ENCODE data around the gene EPHB3.

EPHB3 gene

DNA sequence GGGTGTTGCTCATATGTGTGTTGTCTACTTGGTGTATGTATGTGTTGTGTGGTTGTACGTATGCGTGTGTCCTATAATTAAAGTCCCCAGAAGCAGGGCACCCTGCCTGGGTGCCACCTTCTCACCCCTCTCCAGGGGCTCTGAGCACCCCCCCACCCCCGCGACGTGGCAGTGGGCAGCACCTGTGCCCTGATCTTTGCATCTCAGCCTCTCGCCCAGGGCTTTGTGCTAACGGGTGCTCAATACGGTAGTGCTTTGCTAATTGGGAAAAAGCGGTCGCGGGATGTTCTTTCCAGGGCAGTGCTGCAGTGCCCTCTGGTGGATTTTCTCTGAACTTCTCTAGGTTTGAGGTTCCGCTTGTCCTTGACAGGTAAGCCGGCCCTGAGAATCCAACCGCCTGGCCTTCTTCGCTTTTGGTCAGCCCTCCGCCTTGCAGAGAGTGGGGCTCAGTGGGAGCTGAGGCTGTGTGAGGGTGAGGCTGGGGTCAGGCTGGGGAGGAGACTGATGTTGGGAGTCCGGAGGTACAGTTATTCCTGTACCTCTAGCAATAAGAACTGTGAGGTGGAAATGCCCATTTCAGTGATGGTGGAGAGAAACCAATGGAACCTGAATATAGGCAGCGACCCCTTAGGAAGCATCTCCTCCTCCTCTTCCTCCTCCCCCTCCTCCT is 17.6 kb upstream of the EPHB3 start:
- peak; percentile 84 for DNase-seq

- DNase-seq: no peak
These were observed 17.1 kb upstream of the EPHB3 start for GRCh38 chr3:184544513-184544861.

GRCh38 chr3:184545769-184546168 is 15.8 kb upstream of the EPHB3 start:
- no peak for DNase-seq

DNA sequence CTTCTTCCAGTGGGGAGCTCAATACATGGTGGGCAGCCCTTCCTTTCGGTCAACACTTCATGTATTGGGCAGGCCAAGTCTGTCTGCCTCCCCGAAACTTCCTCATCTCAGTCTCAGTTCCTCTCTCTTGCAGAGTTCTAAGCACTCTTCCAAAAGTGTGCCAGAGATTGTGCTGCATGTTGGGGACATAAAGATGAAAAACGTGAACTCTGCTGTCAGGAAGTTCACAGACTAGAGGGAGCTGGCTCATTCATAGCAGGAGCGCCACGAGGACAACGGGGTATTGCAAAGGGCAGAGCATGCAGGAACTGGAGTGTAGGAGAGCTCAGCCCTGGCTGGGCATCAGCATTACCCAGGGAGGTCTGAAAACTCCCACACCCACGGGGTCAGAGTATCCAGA is 15.3 kb upstream of the EPHB3 start:
- no peak for DNase-seq

DNA sequence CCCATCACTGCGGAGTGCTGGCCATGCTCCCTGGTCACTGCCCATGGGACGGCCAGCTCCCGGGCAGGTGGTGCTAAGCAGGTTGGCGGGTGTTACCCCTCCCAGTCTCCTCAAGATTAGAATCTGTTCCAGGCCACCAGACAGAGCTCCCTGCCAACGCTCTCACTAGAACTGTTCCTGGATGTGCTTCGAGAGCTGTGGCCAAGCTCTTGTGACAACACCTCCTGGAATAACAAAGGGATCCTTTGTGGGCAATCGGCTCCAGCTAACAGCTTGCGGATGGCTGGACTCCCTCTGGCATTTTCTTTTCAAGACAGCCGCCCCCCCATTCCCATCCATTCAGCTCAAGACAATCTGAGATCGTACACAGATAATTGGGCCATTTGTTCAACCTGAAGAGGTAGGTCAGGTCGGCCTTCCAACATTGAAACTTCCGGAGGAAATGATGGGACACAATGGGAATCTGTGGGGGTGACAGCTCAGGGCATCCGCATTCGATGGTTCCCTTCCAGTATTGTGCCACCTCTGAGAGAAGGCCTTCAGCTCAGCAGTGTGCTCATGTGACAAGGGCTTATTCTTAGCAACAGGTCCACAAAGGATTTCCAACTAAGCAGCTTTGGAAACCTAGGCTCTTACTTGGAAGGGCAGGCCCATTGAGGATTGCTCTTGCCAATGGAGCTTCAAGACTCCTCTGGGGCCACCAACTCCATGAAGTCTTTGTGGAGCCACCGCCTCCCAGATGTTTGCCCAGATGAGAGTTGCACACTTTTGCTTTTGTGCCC is 11.6 kb upstream of the EPHB3 start:
- no peak for DNase-seq

- DNase-seq: no peak
These were observed 10.5 kb upstream of the EPHB3 start for GRCh38 chr3:184551103-184551502.

GRCh38 chr3:184551614-184552256 is 9.8 kb upstream of the EPHB3 start:
- no peak for DNase-seq

DNA sequence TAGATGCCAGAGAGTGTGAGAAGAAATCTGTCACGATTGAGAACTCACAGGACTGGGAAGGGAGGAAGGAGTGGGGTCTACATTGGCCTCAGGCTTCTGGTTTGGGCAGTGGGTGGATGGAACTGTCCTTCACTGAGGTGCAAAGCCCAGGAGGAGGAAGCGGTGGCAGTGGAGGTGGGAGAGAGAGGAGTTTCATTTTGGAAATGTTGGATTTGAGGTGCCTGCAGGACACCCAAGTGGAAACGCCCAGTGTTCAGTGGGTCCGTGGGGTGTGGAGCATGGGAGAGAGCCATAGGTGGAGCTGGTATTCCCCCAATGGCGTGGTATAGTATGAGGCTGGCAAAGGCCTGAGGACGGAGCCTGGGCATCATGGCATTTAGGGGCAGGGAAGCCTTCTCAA is 9.3 kb upstream of the EPHB3 start:
- no peak for DNase-seq

GRCh38 chr3:184552863-184553262 is 8.7 kb upstream of the EPHB3 start:
- DNase-seq: no peak

- no peak for DNase-seq
These were observed 8.2 kb upstream of the EPHB3 start for GRCh38 chr3:184553385-184553784.

DNA sequence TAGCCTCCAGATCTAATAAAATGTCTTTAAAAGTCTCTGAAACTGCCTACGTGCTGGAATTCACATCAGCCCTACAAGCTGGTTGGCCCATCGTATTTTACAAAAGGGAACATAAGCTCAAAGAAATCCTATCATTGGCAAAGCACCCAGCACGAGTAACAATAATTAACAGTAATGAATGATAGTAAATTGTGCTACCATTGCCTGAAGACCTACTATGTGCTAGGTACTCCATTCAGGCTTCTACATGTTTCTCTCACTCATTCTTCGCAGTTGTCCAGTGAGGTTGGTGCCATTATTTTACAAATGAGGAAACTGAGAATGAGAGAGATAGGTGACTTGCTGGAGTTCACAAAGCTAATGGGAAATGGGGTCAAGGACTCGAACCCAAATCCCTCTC is 7.1 kb upstream of the EPHB3 start:
- no peak for DNase-seq

DNA sequence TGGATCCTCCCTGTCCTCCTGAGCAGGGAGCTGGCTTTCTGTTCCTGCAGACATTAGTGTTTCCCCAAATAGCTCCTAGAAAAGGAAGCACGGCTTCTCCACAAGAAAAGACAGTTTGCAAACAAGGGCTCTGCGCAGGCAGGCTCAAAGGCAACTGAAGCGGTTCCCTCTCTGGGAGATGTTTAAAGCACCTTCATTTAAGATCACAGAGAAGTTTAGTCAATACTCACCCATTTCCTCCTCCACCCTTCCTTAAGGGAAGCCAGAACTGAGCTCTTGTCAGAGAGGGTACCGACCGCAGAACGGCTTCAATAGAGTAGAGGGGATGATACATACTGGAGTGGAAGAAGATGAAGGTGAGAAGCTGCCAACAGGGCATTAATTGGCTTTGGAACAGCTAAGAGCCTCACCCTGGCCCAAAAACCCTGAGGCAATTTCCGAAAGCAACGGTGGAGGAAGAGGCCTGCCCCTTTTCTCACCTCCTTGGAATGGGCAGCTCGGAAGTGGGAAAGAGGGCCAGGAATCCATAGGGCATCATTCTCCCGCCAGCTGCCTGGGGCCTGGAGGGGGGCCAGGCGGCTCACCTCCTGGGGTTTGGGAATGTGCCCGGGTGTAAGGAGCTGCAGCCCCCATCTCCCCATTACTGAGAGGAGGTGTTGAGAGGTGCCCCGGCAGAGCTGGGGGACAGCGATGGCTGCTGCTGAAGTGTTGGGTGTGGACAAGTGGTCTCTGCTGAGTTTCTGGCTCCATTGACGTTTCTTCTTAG is 4.8 kb upstream of the EPHB3 start:
- peak; percentile 50 for DNase-seq

DNA sequence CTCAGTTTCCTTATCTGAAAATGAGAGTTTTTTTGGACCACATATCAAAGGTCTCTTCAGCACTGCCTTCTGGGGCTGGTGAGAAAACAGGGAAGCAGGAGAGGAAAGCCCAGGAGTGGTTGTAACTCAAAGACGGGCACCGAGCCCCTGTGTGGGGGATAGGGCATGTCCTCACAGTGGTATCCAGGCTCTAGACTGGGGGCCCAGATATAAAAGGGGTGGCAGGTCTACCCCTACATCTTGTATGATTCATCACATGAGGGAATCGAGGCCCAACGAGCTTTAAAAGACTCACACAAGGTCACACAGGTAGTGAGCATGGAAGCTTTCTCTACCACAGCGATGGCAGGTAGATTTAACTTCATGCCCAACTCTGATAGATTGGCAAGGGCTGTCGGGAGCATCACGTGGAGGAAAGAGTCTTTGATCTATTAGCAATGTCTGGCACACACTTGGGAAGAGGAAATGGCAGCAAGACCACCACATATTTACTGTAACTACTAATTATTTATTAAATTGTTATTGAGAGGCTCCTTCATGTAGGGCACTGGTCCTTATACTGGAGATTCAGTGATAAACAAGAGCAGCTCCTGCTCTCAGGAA is 4.1 kb upstream of the EPHB3 start:
- DNase-seq: no peak

GRCh38 chr3:184558726-184559125 is 2.9 kb upstream of the EPHB3 start:
- DNase-seq: no peak

DNA sequence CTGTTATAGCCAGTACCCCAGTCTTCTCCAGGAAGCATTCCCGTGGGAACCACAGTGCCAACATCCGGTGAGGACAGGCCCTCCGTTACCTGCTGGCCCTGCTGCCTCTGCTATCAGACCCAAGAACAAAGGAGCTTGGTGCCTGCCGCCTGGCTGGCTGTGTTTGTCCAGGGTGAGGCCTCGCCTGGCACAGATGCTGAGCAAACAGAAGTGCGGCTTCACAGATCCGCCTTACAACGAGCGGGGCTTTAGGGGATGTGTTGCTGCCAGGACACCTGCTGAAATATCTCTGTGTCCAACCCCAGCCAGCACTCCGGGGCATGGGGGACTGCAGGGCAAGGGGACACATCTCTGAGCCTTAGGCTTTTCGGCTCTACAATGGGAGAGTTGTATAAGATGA is 2.2 kb upstream of the EPHB3 start:
- DNase-seq: no peak

DNA sequence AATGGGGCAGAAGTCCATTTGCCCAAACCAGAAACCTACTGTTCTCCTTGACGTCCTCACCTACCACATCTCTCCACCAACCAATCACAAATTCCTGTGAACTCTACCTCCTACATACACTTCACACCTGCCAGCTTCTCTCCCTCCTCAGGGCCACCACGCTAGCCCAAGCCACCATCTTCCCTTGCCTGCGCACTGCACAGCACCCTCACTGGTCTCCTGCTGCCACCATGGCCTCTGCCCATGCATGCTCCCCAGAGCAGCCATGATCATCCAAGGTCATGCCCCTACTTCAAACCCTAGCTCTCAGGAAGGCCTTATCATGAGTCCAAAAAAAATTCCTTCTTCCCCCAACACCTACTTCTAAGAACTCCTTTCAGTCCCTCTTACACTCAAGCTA is 1.1 kb upstream of the EPHB3 start:
- DNase-seq: no peak

GRCh38 chr3:184561913-184562877 is 610 bp downstream of the EPHB3 start:
- peak; percentile 12 for DNase-seq

DNA sequence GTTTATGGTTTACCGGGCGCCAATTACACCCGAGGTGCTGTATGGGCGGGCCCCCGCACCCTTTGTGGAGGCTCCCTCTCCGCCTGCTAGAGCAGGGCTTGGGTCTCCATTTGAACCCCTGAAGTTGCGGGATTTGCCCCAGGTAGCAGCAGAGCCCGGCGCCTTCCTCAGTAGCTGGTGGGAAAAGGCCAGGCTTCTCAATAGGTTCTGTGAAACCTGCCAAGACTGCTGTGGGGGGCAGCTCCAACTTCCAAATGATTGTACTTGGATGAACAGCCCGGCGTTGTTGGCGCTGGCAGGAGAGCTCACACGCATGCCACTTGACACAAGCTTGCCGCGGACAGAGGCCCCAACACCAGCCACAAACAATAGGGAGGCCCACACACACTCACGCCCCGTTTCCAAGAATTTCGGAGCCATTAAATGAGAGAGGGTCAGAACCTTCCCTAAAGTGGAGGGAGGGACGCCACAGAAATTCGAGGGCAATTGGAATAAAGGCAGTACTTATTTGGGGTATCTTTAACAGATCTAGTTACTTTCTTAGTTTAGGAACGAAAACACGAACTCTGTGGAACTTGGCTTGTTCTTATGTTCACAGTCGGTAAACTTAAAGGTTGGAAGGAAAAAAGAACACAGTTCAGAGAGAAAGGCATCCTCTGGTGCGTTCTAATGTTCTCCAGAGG is 1.4 kb downstream of the EPHB3 start:
- DNase-seq: no peak

DNA sequence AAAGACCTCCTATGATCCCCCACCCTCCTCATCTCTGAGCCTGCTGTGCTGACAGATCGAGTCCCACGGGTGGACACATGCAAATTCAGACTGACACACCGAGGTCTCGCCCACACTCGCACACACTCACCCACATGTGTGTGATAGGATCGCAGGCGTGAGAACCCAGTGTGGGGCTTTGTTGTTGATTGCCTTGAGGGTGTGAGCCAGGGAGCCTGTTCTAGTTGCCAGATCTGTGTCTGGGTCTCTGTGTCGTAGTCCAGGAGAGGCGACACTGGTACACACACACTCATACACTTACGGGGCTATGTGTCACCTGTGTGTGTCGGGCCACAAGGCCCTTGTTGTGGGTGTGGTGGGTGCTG is 2.0 kb downstream of the EPHB3 start:
- DNase-seq: no peak

- no peak for DNase-seq
These were observed 2.5 kb downstream of the EPHB3 start for GRCh38 chr3:184563941-184564684.

All from CD4-positive, alpha-beta T cell treated with Interleukin-17A for 1 hour (primary cell).